GM19240 (cell line): ENCODE results near the gene RAPH1.

Source experiments
- DNase-seq: peaks from one replicate; pipeline ENCODE4 v3.0.0; 2011; ENCODE audit warnings: low spot score; ENCODE audit not compliant: insufficient read length

The RAPH1 gene

DNA sequence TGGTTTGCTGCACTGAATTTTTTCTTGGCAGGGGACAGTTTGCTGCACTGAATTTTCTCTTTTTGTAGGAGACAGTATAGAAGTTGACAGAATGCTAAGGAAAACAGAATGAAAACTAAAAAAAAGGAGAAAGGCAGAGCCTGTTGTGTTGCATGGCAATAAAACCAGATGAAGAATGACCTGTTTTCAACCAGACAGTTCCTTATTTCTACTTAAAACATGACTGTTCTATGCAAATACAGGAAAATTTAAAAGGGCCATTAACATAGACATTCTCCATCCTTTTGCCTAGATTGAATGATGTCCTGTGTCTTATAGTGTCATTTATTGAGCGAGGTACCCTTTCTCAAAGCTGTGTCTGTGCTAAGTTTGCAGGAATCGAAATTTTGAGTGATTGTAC, 173.6 kb downstream of the RAPH1 start:
- no peak for DNase-seq

DNA sequence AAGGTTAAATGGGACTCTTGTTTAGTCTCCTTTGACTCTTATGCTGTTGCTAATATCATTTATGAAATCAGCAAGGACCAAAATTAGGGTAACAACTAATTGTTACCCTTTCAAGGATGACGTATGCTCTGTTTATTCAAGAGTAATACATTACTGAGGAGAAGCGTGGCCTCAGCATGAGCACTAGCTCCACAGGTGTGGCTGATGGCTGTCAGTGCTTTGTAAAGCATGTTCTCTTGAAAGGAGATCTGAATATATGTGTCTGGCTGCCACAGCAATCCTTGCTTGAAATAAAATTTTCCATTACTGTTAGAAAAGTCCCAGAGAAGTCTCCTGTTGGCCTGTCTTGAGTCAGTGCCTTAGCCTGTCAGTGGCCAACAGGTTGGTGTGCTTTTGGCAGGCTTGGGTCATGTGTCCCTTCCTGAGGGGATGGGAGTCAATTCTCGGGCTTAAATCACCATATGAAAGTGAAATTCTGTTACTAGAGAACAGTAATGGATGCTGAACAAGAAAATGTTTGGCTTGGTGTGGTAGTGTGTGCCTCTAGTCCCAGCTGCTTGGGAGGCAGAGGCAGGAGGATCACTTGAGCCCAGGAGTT, 174.2 kb downstream of the RAPH1 start:
- no peak for DNase-seq

DNA sequence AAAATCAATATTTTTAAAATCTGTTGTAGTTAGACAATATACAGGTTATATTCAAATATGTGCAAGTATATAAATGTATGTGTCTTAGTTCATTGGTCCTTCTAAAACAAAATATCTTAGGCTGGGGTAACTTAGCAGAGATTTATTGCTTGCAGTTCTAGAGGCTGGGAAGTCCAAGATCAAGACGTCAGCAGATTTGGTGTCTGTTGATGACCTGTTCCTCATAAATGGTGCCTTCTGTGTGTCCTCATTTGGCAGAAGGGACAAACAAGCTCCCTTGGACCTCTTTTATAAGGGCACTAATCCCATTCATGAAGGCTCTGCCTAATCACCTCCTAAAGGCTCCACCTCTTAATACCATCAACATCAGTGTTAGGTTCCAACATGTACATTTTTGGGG, 175.7 kb downstream of the RAPH1 start:
- DNase-seq = no peak

DNA sequence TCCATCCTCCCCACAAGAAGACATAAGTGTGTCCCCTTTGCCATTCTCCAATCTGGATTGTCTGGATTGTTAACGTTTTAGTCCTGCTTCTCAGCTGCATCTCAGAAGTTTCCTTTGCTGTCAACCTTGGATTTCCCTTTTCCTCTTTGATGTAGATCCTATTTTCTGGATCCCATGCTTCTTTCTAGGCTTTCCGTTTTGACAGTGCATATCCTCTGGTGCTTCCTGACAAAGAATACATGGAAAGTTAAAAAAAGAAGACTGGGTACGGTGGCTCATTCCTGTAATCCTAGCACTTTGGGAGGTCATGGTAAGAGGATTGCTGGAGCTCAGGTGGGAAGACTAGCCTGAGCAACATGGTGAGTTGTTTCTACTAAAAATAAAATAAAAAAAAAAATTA, 180.1 kb downstream of the RAPH1 start:
- DNase-seq = no peak

DNA sequence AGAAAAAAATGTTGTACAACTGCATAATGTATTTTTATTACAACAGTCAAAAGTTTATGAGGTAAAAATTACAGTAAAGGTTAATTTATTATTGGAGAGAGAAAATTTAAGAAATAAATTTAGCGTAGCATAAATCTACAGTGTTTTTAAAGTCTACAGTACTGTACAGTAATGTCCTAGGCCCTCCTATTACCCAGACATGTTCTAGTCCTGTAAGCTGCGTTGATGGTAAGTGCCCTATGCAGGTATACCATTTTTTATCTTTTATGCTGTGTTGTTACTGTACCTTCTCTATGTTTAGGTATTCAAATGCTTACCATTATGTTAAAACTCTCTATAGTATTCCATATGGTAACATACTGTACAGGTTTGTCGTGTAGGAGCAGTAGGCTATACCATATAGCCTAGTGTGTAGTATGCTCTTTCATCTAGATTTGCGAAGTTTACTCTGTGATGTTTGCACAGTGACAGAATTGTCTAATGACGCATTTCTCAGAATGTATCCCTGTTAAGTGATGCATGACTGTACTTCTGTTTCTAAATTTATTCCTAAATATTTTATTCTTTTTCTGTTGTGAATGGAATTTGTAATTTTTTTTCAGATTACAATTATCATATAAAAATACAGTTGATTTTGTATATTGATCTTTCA, 182.4 kb downstream of the RAPH1 start:
- DNase-seq = no peak

DNA sequence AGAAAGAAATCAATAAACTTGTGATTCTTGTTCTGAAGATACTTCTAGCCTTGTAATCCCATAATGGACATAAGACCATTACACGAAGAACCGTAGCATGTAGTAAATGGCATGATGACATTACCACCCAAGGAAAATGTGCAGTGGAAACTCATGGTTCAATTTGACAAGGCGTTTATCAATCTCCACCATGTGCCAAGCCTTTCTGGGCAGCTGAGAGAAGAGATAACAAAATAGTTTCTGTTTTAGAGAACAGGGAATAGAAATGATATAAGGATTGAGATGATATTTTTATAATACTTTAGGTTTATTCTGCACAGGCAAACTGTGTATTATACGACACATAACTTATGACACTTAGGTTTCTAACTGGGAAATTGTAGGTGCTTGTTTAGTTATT, 187.7 kb downstream of the RAPH1 start:
- no peak for DNase-seq

DNA sequence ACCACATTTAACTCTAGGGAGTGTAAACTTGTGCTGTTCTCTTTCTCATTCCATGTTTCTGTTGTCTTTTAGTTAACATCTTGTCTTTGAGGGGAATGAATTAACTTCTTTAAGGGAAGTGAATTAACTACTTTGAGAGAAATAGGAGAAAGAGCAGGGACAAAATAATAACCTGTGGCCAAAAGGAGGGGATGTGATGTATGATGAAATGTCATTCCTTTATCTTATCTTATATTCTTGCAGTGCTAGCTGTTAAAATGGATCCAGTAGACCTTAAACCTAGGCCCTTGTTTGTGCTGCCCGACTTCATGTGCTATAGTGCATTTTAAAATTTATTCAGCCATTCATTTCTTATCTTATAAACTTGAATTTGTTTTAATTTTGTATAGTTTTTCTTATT, 188.5 kb downstream of the RAPH1 start:
- no peak for DNase-seq

DNA sequence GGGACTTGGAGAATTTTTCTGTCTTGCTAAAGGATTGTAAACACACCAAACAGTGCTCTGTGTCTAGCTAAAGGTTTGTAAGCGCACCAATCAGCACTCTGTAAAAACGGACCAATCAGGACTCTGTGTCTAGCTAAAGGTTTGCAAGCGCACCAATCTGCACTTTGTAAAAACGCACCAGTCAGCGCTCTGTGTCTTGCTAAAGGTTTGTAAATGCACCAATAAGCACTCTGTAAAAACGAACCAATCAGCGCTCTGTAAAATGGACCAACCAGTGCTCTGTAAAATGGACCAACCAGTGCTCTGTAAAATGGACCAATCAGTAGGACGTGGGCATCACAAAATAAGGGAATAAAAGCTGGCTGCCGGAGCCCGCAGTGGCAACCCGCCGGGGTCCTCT, 190.4 kb downstream of the RAPH1 start:
- DNase-seq = no peak
